Keratinocyte (primary cell): Measurements from ENCODE around the gene GRAMD1C.

Experiments
- EZH2 ChIP-seq: IDR thresholded peaks from one replicate; pipeline ENCODE4 v1.6.1; 2012; ENCODE audit warnings: inconsistent platforms, mild to moderate bottlenecking, low read length, moderate library complexity
- TF ChIP-seq, protein P1 (sequence below), 3 experiments: IDR thresholded peaks in 1 of 3; conservative IDR thresholded peaks in 1 of 3; optimal IDR thresholded peaks in 1 of 3; 2 replicates in 2 of 3; 3 replicates in 1 of 3; pipeline versions ENCODE3 to v1.5.1; 2011; ENCODE audit warnings: low read length in 3 of 3, mild to moderate bottlenecking in 3 of 3, moderate library complexity in 2 of 3, control low read depth in 1 of 3, inconsistent platforms in 1 of 3; ENCODE audit not compliant: insufficient read depth in 2 of 3; ENCODE audit errors: extremely low read depth in 1 of 3

DNA sequence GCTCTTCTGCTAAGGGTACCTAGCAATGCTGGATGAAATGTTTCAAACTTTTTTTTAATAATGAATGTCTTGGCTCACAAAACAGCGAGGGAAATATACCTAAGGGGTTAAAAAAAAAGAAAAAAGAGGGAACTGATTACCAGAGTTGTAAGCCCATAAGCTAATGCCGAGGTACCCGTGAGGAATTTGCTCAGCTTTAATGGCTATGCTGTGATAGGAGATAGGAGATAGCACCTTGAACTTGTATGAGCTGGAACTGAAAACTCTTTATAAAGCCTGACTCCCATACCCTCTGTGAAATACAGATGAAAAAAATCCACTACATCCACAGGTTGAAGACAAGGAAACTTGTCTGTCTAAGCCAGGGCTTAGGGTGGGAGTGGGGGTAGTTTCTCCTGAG, 13.9 kb downstream of the GRAMD1C start:
- TF ChIP-seq, protein P1, sequence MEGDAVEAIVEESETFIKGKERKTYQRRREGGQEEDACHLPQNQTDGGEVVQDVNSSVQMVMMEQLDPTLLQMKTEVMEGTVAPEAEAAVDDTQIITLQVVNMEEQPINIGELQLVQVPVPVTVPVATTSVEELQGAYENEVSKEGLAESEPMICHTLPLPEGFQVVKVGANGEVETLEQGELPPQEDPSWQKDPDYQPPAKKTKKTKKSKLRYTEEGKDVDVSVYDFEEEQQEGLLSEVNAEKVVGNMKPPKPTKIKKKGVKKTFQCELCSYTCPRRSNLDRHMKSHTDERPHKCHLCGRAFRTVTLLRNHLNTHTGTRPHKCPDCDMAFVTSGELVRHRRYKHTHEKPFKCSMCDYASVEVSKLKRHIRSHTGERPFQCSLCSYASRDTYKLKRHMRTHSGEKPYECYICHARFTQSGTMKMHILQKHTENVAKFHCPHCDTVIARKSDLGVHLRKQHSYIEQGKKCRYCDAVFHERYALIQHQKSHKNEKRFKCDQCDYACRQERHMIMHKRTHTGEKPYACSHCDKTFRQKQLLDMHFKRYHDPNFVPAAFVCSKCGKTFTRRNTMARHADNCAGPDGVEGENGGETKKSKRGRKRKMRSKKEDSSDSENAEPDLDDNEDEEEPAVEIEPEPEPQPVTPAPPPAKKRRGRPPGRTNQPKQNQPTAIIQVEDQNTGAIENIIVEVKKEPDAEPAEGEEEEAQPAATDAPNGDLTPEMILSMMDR (optimal IDR thresholded peaks at IDR 0.05 in 1 of 3, IDR thresholded peaks at IDR 0.05 in 1 of 3, conservative IDR thresholded peaks at IDR 0.05 in 1 of 3; ENCODE audit: extremely low read depth in 1 of 3, insufficient read depth in 2 of 3, low read length in 3 of 3), result no peak
- TF ChIP-seq EZH2, result no peak
